ENCODE measurements around the gene TADA2A. TPM values are rescaled to one million over a fixed set of nuclear protein-coding genes. Genes with fewer than 3 reads are reported as not detected.
"Not testable (repeated sequence)": the region's sequence is repeated elsewhere in the genome, so short reads cannot be mapped to it uniquely, and the experiment has no call there.

Gene TADA2A
- total RNA-seq, 1 experiment from 2014 or later = 35.2 TPM

DNA sequence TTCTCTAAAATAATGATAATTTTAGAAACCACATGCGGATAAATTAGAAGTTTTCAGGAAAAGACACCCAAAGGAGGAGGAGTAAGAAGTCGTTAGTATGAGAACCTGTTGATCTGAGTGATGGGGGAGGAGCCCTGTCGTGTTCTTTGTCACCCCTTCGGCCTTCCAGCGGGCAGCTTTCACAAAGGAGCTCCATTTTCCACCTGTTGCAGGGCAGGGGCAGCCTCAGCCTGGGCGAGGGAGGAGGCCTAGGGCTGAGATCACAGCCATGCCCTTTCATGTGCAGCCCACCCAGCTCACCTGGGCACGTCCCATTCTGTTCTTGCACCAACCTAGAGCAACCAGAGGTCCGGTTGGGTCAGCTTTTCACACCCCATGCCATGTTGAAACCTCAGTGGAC, 88.3 kb downstream of the TADA2A start:
- no peak overlapping the region for H3K4me3 ChIP-seq
- no peaks in the 10 kb centered on the region for H3K9me3 ChIP-seq
- DNase-seq = no peak
- peaks cover 22% of the 10 kb centered on the region for H3K36me3 ChIP-seq
- no peaks in the 10 kb centered on the region for H3K27me3 ChIP-seq

DNA sequence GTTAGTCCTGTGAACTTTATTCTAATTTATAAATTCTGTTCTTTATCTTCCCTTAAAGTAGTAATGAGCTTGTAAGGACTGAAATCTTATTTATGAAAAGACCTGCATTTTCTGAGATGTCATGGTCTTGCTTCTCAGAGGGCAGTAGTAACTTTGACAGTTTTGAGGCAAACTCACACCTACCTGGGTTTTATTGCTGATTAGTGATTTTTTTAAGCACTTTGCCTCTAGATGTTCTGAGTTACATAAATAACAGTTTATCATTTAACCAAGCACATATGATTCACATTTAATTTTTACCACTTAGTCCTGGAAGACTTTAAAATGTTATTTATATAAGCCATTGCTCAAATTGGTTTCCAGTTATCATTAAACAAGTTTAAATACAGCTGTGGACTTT, 93.7 kb downstream of the TADA2A start:
- H3K36me3 ChIP-seq = peaks cover 39% of the 10 kb centered on the region
- no peak overlapping the region for H3K4me3 ChIP-seq
- no peaks in the 10 kb centered on the region for H3K9me3 ChIP-seq
- no peaks in the 10 kb centered on the region for H3K27me3 ChIP-seq
- DNase-seq = no peak

DNA sequence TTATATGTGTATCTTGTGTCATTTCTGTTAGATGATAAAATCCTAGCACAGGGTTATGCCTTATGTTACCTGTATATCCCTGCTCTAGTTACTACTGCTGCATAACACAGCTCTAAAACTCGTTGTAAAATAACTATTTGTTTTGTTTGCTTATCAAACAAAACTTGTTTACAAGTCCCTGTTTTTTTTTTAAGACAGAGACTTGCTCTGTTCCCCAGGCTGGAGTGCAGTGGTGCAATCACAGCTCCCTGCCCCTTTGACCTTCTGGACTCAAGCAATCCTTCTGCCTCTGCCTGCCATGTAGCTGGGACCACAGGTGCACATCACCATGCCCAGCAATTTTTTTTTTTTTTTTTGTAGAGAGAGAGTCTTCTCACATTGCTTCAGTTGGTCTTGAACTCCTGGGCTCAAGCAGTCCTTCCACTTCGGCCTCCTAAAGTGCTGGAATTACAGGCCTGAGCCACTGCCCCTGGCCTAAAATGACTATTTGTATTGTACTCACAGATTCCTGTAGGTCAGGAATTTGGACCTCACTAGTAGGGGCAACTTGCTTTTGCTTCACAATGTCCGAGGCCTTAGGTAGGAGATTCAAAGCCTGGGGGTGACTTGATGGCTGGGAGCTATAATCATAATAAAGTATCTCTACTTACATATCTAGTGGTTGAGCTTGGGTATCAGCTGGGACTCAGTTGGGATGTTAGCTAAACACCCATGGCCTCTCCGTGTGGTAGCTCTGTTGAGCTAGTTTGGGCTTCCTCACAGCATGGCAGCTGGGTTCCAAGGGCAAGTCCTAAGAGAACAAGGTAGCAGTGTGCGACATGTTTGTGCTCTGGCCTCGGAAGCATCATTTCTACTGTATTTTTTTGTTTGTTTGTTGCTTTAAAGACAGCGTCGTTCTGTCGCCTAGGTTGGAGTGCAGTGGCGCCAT, 95.6 kb downstream of the TADA2A start:
- DNase-seq = no peak
- Histone ChIP-seq H3K9me3 (no peaks in the 10 kb centered on the region), H3K4me3 (no peak overlapping the region), H3K27me3 (no peaks in the 10 kb centered on the region), H3K36me3 (peaks cover 42% of the 10 kb centered on the region)

DNA sequence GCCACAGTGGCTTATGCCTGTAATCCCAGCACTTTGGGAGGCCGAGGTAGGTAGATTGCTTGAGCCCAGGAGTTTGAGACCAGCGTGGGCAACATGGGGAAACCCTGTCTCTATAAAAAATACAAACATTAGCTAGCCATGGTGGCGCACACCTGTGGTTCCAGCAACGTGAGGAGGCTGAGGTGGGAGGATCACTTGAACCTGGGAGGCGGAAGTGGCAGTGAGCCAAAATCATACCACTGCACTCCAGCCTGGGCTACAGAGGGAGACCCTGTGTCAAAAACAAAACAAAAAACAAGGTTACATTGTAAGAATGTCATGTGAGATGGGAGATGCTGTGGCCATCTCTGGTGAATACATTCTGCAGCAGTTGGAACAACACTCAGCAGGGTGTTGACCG, 96.5 kb downstream of the TADA2A start:
- H3K27me3 ChIP-seq = no peaks in the 10 kb centered on the region
- H3K9me3 ChIP-seq = no peaks in the 10 kb centered on the region
- H3K36me3 ChIP-seq = peaks cover 50% of the 10 kb centered on the region
- H3K4me3 ChIP-seq = no peak overlapping the region
- no peak for DNase-seq

DNA sequence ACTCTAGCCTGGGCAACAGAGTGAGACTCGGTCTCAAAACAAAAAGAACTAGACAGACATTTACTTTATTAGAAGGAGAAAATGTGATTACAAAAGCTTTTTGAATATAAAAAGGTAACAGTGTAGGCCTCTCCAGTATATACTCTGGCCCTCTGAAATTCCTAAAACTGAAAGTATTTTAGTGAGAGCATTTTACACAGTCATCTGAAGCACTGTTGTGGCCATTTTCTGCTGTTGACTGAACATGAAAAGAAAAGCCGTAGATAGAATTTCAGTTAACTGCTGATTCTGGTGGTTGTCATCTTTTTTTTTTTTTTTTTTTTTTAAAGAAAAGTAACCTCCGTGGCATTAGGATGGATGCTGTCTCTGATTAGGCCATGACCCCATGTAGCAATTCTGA, 98.6 kb downstream of the TADA2A start:
- no peak for DNase-seq
- Histone ChIP-seq H3K36me3 (peaks cover 44% of the 10 kb centered on the region), H3K27me3 (no peaks in the 10 kb centered on the region), H3K9me3 (no peaks in the 10 kb centered on the region), H3K4me3 (no peak overlapping the region)

GRCh38 chr17:37506678-37507077, 100.0 kb downstream of the TADA2A start:
- Histone ChIP-seq H3K27me3 (no peaks in the 10 kb centered on the region), H3K4me3 (no peak overlapping the region), H3K9me3 (no peaks in the 10 kb centered on the region), H3K36me3 (peaks cover 39% of the 10 kb centered on the region)
- peak; percentile 46 for DNase-seq

DNA sequence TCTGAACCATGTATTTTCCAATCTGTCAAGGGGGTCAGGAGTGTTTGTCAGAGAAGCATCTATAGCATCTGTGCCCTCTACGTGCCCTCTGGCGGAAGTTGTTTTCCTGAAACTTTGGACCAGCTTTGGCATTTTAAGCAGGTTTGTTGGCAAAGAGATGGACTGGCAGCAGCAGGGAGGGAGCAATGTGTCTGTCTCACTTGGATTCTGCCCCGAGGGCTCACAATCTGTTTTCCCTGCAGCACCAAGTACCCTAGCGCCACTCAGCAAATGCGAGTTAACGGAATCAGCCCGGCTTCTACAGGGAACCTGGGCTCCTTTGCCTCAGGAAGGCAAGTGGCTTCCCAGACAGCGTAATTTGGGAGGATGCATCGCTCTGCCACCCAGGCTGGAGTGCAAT, 100.4 kb downstream of the TADA2A start:
- Histone ChIP-seq H3K4me3 (no peak overlapping the region), H3K36me3 (peaks cover 39% of the 10 kb centered on the region), H3K9me3 (no peaks in the 10 kb centered on the region), H3K27me3 (no peaks in the 10 kb centered on the region)
- DNase-seq = no peak

DNA sequence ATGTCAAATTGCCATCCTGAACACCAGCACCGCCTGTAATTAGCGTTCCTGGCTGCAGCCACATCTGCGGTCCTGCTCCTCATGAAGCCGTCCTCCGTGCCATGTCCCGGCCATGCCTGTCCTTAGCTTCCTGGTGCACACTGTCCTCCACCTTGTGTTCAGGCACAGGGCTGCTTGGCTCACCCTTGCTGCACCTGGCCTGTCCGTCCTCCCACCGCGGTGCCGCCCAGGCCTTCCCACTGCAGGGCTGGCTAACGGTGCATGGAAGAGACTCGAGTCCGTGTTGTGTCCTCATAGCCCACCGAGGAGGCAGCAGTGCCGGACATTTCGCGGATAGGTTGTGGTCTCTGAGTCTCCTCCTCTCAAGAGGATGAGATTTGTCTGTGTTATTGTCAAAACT, 103.4 kb downstream of the TADA2A start:
- no peak for DNase-seq
- peaks cover 54% of the 10 kb centered on the region for H3K36me3 ChIP-seq
- no peaks in the 10 kb centered on the region for H3K9me3 ChIP-seq
- no peak overlapping the region for H3K4me3 ChIP-seq
- H3K27me3 ChIP-seq = no peaks in the 10 kb centered on the region

DNA sequence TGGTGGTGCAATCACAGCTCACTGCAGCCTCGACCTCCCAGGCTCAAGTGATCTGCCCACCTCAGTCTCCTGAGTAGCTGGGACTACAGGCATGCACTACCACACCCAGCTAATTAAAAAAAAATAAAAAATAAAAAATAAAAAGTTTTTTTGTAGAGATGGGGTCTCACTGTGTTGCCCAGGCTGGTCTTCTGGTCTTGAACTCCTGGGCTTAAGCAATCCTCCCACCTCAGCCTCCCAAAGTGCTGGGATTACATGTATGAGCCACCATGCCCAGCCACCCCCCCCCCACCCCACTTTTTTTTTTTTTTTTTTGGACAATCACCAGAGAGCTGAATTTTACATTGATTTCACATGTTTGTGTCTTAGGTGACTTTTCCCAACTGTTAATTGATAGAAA, 105.0 kb downstream of the TADA2A start:
- not testable (repeated sequence) for H3K27me3 ChIP-seq, DNase-seq, H3K9me3 ChIP-seq, H3K4me3 ChIP-seq
- H3K36me3 ChIP-seq = peaks cover 68% of the 10 kb centered on the region

DNA sequence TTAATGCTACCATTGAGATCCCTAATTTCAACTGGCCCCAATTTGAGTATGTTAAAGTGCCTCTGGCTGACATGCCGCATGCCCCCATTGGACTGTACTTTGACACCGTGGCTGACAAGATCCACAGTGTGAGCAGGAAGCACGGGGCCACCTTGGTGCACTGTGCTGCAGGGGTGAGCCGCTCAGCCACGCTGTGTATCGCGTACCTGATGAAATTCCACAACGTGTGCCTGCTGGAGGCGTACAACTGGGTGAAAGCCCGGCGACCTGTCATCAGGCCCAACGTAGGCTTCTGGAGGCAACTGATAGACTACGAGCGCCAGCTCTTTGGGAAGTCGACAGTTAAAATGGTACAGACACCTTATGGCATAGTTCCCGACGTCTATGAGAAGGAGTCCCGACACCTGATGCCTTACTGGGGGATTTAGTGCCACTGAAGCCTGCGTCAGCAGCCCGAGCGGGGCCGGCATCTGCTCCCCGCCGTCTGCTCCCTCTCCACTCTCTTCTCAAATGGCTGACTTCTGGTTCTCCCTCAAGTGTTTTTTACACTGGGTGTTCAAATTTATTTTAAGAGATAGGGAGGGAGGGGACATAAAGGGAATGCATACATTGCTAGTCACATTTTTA, 105.9 kb downstream of the TADA2A start:
- Histone ChIP-seq H3K4me3 (no peak overlapping the region), H3K36me3 (peaks cover 63% of the 10 kb centered on the region), H3K27me3 (no peaks in the 10 kb centered on the region), H3K9me3 (no peaks in the 10 kb centered on the region)
- DNase-seq = no peak

GRCh38 chr17:37513711-37514110, 107.0 kb downstream of the TADA2A start:
- Histone ChIP-seq H3K27me3 (no peaks in the 10 kb centered on the region), H3K4me3 (no peak overlapping the region), H3K9me3 (no peaks in the 10 kb centered on the region), H3K36me3 (peaks cover 67% of the 10 kb centered on the region)
- no peak for DNase-seq

GRCh38 chr17:37516127-37516571, 109.5 kb downstream of the TADA2A start:
- Histone ChIP-seq H3K27me3 (no peaks in the 10 kb centered on the region), H3K4me3 (no peak overlapping the region), H3K36me3 (peaks cover 59% of the 10 kb centered on the region), H3K9me3 (no peaks in the 10 kb centered on the region)
- DNase-seq = no peak

GRCh38 chr17:37517881-37518280, 111.2 kb downstream of the TADA2A start:
- Histone ChIP-seq H3K27me3 (no peaks in the 10 kb centered on the region), H3K9me3 (no peaks in the 10 kb centered on the region), H3K36me3 (peaks cover 48% of the 10 kb centered on the region), H3K4me3 (no peak overlapping the region)
- DNase-seq = no peak

DNA sequence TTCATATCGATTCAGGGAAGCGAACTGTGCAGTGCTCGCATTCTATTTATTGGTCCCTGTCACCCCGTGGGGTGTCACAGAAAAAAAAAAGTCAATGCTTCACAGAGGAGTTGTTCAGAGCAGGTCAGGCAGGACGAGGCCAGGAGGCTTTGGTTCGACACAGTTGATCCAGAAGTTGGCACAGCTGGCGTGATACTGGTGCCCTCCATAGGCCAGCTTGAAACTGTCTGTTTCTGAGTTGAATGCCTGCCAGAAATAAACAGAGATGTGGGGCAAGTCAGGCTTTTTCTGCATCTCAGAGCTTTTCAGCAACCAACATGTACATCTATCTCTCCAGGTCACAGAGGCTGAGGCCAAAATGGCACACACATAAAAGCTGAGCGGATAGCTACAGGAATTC, 112.1 kb downstream of the TADA2A start:
- H3K9me3 ChIP-seq = no peaks in the 10 kb centered on the region
- H3K4me3 ChIP-seq = no peak overlapping the region
- DNase-seq = peak; percentile 24
- H3K36me3 ChIP-seq = peaks cover 44% of the 10 kb centered on the region
- no peaks in the 10 kb centered on the region for H3K27me3 ChIP-seq

DNA sequence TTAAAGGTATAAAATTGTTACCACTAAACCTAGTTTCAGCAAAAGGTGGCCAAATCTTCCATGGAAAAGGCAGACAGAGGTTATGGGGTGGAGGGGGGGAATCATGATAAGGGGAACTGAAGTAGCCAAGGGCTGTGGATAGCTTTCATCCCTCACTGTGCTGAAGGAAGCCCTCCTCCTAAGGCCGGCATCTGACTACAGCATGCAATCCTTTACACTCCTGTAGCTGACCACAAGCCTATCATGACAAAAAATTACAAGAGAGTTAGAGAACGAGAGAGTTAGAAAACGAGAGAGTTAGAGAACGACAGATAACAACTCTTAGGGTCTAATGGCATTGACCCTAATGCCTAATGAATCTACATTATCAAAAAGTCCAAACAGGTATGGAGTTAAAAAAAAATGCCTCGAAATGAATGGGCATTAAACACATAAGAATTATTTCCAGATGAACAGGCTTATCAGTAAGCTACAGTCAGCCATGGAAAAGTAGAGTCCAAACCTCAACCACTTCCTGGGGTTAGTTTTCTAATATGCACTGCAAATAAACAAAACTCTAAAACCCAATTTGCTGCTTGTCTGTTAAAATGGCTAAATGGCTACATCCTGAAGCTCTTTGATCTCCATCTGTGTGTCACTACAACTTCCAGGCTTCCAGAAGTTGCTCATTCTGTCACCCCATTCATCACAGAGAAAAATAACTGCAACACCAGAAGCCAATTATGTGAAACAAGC, 112.7 kb downstream of the TADA2A start:
- no peak for DNase-seq
- H3K9me3 ChIP-seq = no peaks in the 10 kb centered on the region
- peaks cover 43% of the 10 kb centered on the region for H3K36me3 ChIP-seq
- H3K4me3 ChIP-seq = no peak overlapping the region
- H3K27me3 ChIP-seq = no peaks in the 10 kb centered on the region

GRCh38 chr17:37520174-37520573, 113.5 kb downstream of the TADA2A start:
- Histone ChIP-seq H3K9me3 (no peaks in the 10 kb centered on the region), H3K36me3 (peaks cover 40% of the 10 kb centered on the region)
- DNase-seq = no peak

GRCh38 chr17:37521821-37522220, 115.1 kb downstream of the TADA2A start:
- peaks cover 32% of the 10 kb centered on the region for H3K36me3 ChIP-seq
- DNase-seq = no peak
- no peak overlapping the region for H3K4me3 ChIP-seq
- no peaks in the 10 kb centered on the region for H3K9me3 ChIP-seq
- no peaks in the 10 kb centered on the region for H3K27me3 ChIP-seq

More at GRCh38 chr17:37520174-37520573, 113.5 kb downstream of the TADA2A start:
- Histone ChIP-seq H3K27me3 (no peaks in the 10 kb centered on the region), H3K4me3 (no peak overlapping the region)
